K562 treated with DMSO at 1 percent for 4 hours (cell line): ENCODE measurements around the gene DCUN1D3. TPM values are rescaled to one million over a fixed set of nuclear protein-coding genes. Genes with fewer than 3 reads are reported as not detected.

Experiments
- total RNA-seq: library from RNA; unstranded; fragments of 300-600 nt; gene quantifications from 2 replicates; pipeline ENCODE4 v1.2.3, GENCODE V29; 2022; ENCODE audit not compliant: insufficient read depth

Gene DCUN1D3
- 2.4 and 3.0 TPM in 2 replicates for total RNA-seq

GRCh38 chr16:20900299-20901067, at the start of gene DCUN1D3, which contains the start of gene LYRM1:
DCUN1D3 (minus strand) TSS chr16:20900358; CDS start chr16:20862538, 37,820 bp downstream.
LYRM1 (plus strand) TSS chr16:20900771; CDS start chr16:20915556, 14,785 bp downstream.

GRCh38 chr16:20806168-20807050, 93.7 kb downstream of the DCUN1D3 start, which contains the start of the genes ERI2 and REXO5:
ERI2 (minus strand) TSS chr16:20806472; CDS start chr16:20806430, 42 bp downstream.
REXO5 (plus strand) TSS chr16:20806527; CDS start chr16:20806954, 427 bp downstream.

Other genes starting within 250 kb of the DCUN1D3 start
- gene ACSM1, start 202.7 kb downstream of the DCUN1D3 start, total RNA-seq: 4.0 TPM in 1 of 2 replicates, not detected in the other
- 15.7 and 18.8 TPM in 2 replicates for gene THUMPD1, start 158.5 kb downstream of the DCUN1D3 start, total RNA-seq
- gene ACSM3, start 136.3 kb downstream of the DCUN1D3 start, total RNA-seq: 265 and 316 TPM in 2 replicates
- gene ERI2, start 93.9 kb downstream of the DCUN1D3 start, total RNA-seq: 21.8 and 26.7 TPM in 2 replicates
- gene REXO5, start 93.8 kb downstream of the DCUN1D3 start, total RNA-seq: 23.6 and 24.3 TPM in 2 replicates
- gene LYRM1, start 413 bp upstream of the DCUN1D3 start, total RNA-seq: 46.5 and 69.2 TPM in 2 replicates